DOHH2 (cell line): ENCODE results near the gene NHP2.

Experiments used
- CTCF ChIP-seq: fragments of 200-600 bp; sonication (generic); IDR thresholded peaks from one replicate; pipeline ENCODE4 v1.5.1; 2014; ENCODE audit warnings: antibody characterized with exemption, mild to moderate bottlenecking, low read depth, low read length; ENCODE audit not compliant: poor library complexity, severe bottlenecking
- EZH2phosphoT487 ChIP-seq: fragments of 200-600 bp; sonication (generic); IDR thresholded peaks from 2 replicates; pipeline ENCODE4 v1.6.1; 2017; ENCODE audit warnings: borderline replicate concordance, mild to moderate bottlenecking, antibody characterized with exemption, low read length, moderate library complexity, mixed read lengths

- TF ChIP-seq EZH2phosphoT487 (no peak), CTCF (no peak)
Measured at GRCh38 chr5:178121391-178122276, 32.1 kb downstream of the NHP2 start.
